GM19193 (cell line): ENCODE data around the gene TRAM2.

ENCODE experiments used
- POLR2A ChIP-seq: IDR thresholded peaks from 4 replicates; pipeline ENCODE4 v1.6.1; 2011; ENCODE audit not compliant: insufficient read depth, insufficient read length; ENCODE audit errors: extremely low read depth

Gene TRAM2, protein sequence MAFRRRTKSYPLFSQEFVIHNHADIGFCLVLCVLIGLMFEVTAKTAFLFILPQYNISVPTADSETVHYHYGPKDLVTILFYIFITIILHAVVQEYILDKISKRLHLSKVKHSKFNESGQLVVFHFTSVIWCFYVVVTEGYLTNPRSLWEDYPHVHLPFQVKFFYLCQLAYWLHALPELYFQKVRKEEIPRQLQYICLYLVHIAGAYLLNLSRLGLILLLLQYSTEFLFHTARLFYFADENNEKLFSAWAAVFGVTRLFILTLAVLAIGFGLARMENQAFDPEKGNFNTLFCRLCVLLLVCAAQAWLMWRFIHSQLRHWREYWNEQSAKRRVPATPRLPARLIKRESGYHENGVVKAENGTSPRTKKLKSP

GRCh38 chr6:52577022-52577777, at the start of gene TRAM2:
TRAM2 (minus strand) TSS chr6:52577060; CDS start chr6:52576915, 145 bp downstream.
- peak; percentile 82 for TF ChIP-seq POLR2A

- TF ChIP-seq POLR2A = no peak
These were observed 46.0 kb upstream of the TRAM2 start for GRCh38 chr6:52622810-52623209.

DNA sequence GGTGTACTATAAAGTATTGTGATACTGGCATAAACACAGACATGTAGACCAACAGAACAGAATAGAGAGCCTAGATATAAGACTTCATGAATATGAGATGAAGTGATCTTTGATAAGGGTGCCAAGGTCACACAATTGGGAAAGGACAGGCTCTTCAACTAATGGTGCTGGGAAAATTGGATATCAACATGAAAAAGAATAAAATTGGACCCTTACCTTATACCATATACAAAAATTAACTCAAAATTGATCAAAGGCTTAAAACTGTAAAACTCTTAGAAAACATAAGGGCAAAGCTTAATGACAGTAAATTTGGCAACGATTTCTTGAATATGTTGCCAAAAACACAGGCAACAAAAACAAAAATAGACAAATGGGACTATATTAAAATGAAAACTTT, 44.8 kb upstream of the TRAM2 start:
- TF ChIP-seq POLR2A = no peak

- no peak for TF ChIP-seq POLR2A
These were observed 44.0 kb upstream of the TRAM2 start for GRCh38 chr6:52620906-52621190.

- no peak for TF ChIP-seq POLR2A
These were observed 43.4 kb upstream of the TRAM2 start for GRCh38 chr6:52620055-52620905.

DNA sequence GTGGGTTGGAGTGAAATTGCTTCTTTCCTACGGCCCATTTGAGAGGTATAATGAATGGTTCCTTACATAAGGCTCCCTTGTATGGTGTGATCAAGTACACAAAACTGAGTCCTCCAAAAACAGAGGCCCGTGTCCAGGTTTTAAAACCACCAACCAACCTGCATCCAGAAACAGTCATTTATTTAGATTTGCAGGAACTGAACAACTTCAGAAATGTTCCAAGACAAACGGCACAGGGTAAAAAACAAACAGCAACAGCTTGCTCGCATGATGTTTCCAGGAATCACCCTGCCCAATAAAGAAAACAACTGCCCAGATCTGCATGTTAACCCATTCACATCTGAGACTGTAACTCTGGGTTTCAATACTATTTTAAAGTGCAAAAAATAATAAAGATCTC, 40.2 kb upstream of the TRAM2 start:
- TF ChIP-seq POLR2A = no peak

- no peak for TF ChIP-seq POLR2A
These were observed 39.3 kb upstream of the TRAM2 start for GRCh38 chr6:52616059-52616690.

DNA sequence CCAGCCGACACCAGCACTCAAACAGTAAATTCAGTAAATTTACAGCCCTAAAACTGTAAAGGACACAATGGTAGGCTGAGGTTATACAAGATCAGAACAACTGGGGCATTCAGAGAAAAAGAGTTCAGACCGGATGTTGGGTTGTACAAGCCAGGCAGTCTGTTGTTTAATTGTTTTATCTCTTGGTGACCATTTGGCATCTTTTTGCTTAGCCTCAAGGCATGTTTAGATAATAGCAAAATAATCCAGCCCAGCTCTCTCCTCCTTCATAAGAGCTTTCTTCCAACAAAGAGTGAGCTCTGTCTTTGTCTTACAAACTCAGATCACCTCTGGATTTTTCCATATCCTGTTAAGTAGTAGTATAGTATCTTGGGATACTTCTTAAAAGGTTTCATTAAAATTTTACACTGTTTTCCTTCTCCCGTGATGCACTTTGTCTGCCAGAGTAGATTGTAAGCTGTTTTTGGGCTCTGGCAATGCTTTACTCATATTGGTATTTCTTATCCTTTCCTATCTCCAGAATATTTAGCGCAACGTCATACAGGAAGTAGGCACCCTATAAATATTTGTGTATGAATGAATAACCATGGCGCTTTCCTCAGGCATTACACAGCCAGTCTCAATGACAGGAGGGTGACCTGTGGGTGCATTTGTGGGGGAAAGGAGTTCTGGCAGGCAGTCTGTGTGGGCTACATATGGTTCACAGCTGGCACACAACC, 35.6 kb upstream of the TRAM2 start:
- no peak for TF ChIP-seq POLR2A

- TF ChIP-seq POLR2A = no peak
These were observed 35.0 kb upstream of the TRAM2 start for GRCh38 chr6:52611833-52612232.

DNA sequence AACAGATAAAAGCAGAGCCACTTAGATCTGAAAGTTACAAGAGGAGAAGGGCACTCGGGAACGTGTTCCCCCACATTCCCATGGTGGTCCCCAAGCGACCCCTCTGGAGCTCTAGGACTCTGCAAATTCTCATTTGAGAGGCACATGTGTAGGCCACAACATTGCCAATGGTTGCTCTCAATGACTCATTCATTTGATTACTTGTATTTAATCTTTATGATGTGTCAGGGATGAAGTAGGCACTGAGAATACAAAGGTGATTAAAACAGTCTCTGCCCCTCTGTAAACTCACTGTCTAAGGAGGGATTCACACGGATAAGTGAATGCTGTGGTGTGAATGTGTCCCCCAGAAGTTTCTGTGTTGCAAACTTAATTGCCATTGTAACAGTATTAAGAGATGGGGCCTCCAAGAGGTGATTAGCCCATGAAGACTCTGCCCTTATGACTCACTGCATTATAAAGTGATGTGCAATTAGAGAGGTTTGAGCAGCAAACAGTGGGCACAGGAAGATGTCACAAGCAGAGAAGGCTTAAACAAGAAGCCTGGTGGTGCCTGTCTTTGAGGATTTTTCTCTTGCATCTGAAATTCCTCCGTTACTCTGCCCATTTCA, 34.0 kb upstream of the TRAM2 start:
- TF ChIP-seq POLR2A = no peak

DNA sequence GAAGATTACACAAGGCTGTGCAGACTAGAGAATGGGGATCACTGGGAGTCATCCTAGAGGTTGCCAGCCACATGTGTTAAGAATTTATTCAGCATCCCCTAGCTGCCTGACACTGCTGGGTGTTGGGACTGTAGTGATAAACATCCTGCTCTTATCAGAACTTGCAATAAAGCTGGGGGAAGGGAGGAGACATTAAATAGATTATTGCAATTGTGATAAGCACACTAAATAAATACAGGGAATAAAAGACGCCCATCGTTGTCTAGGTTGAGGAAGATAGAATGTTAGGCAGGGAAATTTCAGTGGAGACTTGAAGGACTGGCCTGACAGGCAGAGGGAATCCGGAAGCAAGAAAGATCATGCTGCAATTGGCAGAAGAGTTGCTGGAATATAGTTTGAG, 33.2 kb upstream of the TRAM2 start:
- no peak for TF ChIP-seq POLR2A

DNA sequence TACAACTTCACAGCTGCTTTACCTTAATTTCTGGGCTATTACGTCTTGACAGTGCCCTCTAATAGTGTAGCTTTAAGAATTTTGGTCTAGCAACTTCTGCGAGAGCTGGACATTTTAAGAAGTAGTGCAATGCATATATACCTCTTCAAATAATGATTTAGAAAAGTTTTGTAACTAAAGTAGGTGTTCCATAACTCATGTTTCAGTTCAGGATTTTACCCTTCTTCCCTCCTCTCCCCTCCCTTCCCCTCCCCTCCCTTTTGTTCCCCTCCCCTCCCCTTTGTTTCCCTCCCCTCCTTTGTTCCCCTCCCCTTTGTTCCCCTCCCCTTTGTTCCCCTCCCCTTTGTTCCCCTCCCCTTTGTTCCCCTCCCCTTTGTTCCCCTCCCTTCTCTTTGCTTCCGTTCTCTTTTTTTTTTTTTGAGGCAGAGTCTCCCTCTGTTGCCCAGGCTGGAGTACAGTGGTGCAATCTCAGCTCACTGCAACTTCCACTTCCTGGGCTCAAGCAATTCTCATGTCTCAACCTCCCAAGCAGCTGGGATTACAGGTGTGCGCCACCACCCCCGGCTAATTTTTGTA, 28.8 kb upstream of the TRAM2 start:
- no peak for TF ChIP-seq POLR2A

DNA sequence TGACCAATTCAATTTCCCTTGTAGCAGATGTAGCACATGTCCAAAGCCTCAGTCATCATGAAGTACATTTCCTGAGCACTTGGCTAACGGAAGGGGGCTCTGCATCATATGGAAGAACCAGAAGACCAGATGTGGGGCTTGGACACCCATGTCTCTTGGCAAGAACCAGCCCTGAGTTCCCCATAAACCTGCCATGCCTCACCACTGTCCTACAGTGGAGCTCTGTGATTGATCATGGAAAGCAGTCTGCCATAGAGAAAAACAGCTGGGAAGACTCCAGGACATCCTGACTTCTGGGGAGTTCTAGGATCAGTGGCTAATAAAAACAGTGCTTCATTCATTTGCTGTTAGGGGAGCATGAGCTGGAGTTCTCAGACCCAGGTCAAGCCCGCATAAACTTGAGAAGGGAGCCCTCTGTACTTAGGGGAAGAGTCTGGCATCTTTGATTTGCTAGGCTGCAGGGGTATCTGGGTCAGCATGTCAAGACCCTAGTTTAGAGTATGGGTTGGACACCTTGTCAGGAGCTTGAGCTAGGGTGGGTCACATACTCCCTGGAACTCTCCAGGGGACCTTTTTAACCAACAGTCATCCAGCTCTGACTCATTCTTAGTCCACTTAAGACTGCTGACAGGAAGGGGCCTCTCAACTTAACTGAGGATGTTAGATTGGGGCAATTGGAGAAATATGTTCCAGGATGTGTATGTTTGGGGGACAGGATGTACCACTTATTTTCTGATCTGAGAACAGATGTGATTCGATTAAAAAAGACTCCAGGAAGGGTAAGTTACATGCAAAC, 26.3 kb upstream of the TRAM2 start:
- TF ChIP-seq POLR2A = no peak

GRCh38 chr6:52598824-52599190, 21.9 kb upstream of the TRAM2 start:
- TF ChIP-seq POLR2A = no peak
